GM10248 (cell line): ENCODE measurements around the gene MTERF4.
"Not testable (repeated sequence)": the region's sequence is repeated elsewhere in the genome, so short reads cannot be mapped to it uniquely, and the experiment has no call there.

Experiments used
- CTCF ChIA-PET: fragments of 300-600 bp; sonication (Branson Sonifier 250); formaldehyde crosslinking; extraction: SDS; loops from one replicate; lab custom pipeline; 2021; ENCODE audit warnings: antibody characterized with exemption; lab: Yijun Ruan, JAX
- POLR2A ChIA-PET: fragments of 350-650 bp; sonication (Branson Sonifier 250); formaldehyde crosslinking; extraction: SDS; loops from one replicate; lab custom pipeline; 2020; ENCODE audit warnings: antibody characterized with exemption; lab: Yijun Ruan, JAX
- DNase-seq: peaks from one replicate; pipeline ENCODE4 v3.0.0; 2012; ENCODE audit errors: extremely low spot score
- CTCF ChIP-seq: IDR thresholded peaks from 2 replicates; pipeline ENCODE4 v1.5.1; 2012; ENCODE audit warnings: mild to moderate bottlenecking, low read depth; ENCODE audit errors: extremely low read depth, missing control alignments, control extremely low read depth

MTERF4 gene

GRCh38 chr2:241110089-241110606 is 8.1 kb upstream of the MTERF4 start:
- DNase-seq, result no peak
- POLR2A ChIA-PET, result interaction anchor here (0.7 to 1.7 kb wide), 2 partner anchors 18 to 39 kb away, joined by 4 to 5 read pairs; partner anchors contain the start of gene PASK

GRCh38 chr2:241109210-241110088 is 7.4 kb upstream of the MTERF4 start:
- ChIA-PET CTCF (interaction anchor here (1.7 to 3.8 kb wide), 4 partner anchors 10 to 41 kb away, joined by 5 to 13 read pairs (median 8); partner anchors contain the start of gene PPP1R7), POLR2A (interaction anchor here (1.7 kb wide), 1 partner anchor 40 kb away, joined by 5 read pairs; the partner anchor contains the start of gene PASK)
- DNase-seq, result no peak
- no peak for TF ChIP-seq CTCF

More at GRCh38 chr2:241110089-241110606, 8.1 kb upstream of the MTERF4 start:
- CTCF ChIA-PET, result interaction anchor here (1.2 to 3.8 kb wide), 7 partner anchors 11 to 41 kb away, joined by 3 to 13 read pairs (median 5); partner anchors contain the start of gene PPP1R7
- no peak for TF ChIP-seq CTCF

GRCh38 chr2:241108271-241109209 is 6.5 kb upstream of the MTERF4 start:
- TF ChIP-seq CTCF, result no peak
- ChIA-PET POLR2A (no interaction called here), CTCF (interaction anchor here (0.8 to 1.8 kb wide), 2 partner anchors 9 to 111 kb away, joined by 3 to 7 read pairs; no protein-coding TSS in a partner anchor)
- no peak for DNase-seq

- CTCF ChIA-PET, result interaction anchor here (1.4 kb wide), 1 partner anchor 17 kb away, joined by 3 read pairs; no protein-coding TSS in a partner anchor
Measured at GRCh38 chr2:241107031-241107783, 5.1 kb upstream of the MTERF4 start.

GRCh38 chr2:241105641-241106040 is 3.6 kb upstream of the MTERF4 start:
- CTCF ChIA-PET, result interaction anchor here (1.0 to 1.2 kb wide), 2 partner anchors 9 to 27 kb away, joined by 3 read pairs; no protein-coding TSS in a partner anchor
- POLR2A ChIA-PET, result no interaction called here
- DNase-seq, result no peak
- no peak for TF ChIP-seq CTCF

More at GRCh38 chr2:241107031-241107783, 5.1 kb upstream of the MTERF4 start:
- POLR2A ChIA-PET, result no interaction called here
- no peak for DNase-seq
- TF ChIP-seq CTCF, result no peak

GRCh38 chr2:241104611-241105010 is 2.5 kb upstream of the MTERF4 start:
- POLR2A ChIA-PET, result interaction anchor here (0.7 kb wide), 1 partner anchor 30 kb away, joined by 3 read pairs; no protein-coding TSS in a partner anchor
- CTCF ChIA-PET, result interaction anchor here (1.0 to 1.2 kb wide), 2 partner anchors 26 to 37 kb away, joined by 3 read pairs; no protein-coding TSS in a partner anchor

More at GRCh38 chr2:241104611-241105010, 2.5 kb upstream of the MTERF4 start:
- DNase-seq, result not testable (repeated sequence)
